Measurements from ENCODE around the gene IL17C. TPM values are rescaled to one million over a fixed set of nuclear protein-coding genes. Genes with fewer than 3 reads are reported as not detected.

IL17C gene
- polyA plus RNA-seq, 1 donor from 2014 or later: not detected

DNA sequence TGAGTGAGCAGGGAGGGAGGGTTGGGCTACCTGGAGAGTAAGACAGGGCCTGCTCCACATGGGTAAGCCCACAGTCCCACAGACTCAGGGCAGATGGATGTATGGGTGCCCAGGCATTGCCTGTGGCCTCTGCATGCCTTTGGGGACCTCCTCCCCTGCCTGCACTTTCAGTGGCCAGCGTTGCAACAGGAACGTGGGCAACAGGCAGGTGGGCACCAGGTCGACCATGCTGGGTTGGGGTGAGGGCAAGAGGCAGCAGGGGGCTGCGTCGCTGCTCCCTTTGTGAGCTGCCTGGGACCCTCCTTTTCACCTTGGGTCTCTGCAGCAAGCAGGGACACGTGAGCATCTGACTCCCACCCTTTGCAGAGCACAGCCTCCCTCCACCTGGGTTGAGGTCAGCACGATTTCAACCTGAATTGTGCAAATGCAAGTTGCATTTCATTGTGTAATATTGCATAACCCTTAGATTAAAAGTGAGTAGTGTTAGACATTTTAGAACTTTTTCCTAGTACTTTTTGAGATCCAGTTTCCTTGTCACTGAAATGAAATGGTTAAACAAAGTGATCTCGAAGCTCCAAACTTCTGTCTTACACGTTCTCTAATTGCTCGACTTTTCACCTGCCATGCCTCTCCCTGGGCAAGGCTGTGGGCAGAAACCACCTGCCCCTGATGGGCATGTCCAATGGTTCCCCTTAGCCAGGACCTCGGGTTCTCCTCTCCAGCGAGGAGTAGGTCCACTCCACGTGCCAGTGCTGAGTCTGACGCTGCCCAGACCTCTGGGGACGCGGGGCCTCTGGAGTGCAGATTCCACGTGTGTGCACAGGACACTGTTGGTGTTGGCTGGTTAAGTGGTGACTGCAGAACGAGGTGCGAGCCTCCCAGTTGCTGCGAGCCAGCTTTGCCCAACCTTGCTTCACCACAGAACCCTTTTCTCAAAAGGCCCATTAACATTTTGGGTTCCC is 32.9 kb upstream of the IL17C start:
- no peak overlapping the region for H3K4me3 ChIP-seq (ENCODE audit: low read length)
- no peaks in the 10 kb centered on the region for H3K79me2 ChIP-seq (replicated peaks; ENCODE audit: insufficient read depth, low read length)
- no peak overlapping the region for H3K4me2 ChIP-seq (ENCODE audit: low read length)
- TF ChIP-seq EP300 (conservative IDR thresholded peaks at IDR 0.05; ENCODE audit: poor library complexity, severe bottlenecking) (no peak), MXI1 (conservative IDR thresholded peaks at IDR 0.05; ENCODE audit: poor library complexity, severe bottlenecking) (no peak), POLR2AphosphoS5 (IDR thresholded peaks at IDR 0.05) (no peak), RAD21 (conservative IDR thresholded peaks at IDR 0.05) (no peak), EZH2 (IDR thresholded peaks at IDR 0.05; ENCODE audit: borderline replicate concordance, insufficient read depth, low read length, poor library complexity, severe bottlenecking) (no peak)
- TF ChIP-seq, protein P1, sequence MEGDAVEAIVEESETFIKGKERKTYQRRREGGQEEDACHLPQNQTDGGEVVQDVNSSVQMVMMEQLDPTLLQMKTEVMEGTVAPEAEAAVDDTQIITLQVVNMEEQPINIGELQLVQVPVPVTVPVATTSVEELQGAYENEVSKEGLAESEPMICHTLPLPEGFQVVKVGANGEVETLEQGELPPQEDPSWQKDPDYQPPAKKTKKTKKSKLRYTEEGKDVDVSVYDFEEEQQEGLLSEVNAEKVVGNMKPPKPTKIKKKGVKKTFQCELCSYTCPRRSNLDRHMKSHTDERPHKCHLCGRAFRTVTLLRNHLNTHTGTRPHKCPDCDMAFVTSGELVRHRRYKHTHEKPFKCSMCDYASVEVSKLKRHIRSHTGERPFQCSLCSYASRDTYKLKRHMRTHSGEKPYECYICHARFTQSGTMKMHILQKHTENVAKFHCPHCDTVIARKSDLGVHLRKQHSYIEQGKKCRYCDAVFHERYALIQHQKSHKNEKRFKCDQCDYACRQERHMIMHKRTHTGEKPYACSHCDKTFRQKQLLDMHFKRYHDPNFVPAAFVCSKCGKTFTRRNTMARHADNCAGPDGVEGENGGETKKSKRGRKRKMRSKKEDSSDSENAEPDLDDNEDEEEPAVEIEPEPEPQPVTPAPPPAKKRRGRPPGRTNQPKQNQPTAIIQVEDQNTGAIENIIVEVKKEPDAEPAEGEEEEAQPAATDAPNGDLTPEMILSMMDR (IDR thresholded peaks at IDR 0.05; ENCODE audit: poor library complexity, severe bottlenecking): no peak
- TF ChIP-seq, protein P2, sequence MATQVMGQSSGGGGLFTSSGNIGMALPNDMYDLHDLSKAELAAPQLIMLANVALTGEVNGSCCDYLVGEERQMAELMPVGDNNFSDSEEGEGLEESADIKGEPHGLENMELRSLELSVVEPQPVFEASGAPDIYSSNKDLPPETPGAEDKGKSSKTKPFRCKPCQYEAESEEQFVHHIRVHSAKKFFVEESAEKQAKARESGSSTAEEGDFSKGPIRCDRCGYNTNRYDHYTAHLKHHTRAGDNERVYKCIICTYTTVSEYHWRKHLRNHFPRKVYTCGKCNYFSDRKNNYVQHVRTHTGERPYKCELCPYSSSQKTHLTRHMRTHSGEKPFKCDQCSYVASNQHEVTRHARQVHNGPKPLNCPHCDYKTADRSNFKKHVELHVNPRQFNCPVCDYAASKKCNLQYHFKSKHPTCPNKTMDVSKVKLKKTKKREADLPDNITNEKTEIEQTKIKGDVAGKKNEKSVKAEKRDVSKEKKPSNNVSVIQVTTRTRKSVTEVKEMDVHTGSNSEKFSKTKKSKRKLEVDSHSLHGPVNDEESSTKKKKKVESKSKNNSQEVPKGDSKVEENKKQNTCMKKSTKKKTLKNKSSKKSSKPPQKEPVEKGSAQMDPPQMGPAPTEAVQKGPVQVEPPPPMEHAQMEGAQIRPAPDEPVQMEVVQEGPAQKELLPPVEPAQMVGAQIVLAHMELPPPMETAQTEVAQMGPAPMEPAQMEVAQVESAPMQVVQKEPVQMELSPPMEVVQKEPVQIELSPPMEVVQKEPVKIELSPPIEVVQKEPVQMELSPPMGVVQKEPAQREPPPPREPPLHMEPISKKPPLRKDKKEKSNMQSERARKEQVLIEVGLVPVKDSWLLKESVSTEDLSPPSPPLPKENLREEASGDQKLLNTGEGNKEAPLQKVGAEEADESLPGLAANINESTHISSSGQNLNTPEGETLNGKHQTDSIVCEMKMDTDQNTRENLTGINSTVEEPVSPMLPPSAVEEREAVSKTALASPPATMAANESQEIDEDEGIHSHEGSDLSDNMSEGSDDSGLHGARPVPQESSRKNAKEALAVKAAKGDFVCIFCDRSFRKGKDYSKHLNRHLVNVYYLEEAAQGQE (IDR thresholded peaks at IDR 0.05; ENCODE audit: borderline replicate concordance): no peak
- no peak overlapping the region for H3K27ac ChIP-seq (ENCODE audit: low read length)
- H2AFZ ChIP-seq (ENCODE audit: low read depth, low read length): no peak overlapping the region
- no peaks in the 10 kb centered on the region for H4K20me1 ChIP-seq (ENCODE audit: insufficient read depth)
- H3K9ac ChIP-seq (ENCODE audit: low read length): no peak overlapping the region
- H3K27me3 ChIP-seq (ENCODE audit: insufficient read depth, low read depth, low read length): no peaks in the 10 kb centered on the region
- H3K9me2 ChIP-seq (ENCODE audit: insufficient read depth, low read length): no peaks in the 10 kb centered on the region
- H3K36me3 ChIP-seq (ENCODE audit: insufficient read depth, low read length): no peaks in the 10 kb centered on the region
- no peaks in the 10 kb centered on the region for H3K9me3 ChIP-seq (ENCODE audit: low read length)
- no peaks in the 10 kb centered on the region for H3F3A ChIP-seq (ENCODE audit: insufficient read depth, low read length, poor library complexity, severe bottlenecking)

DNA sequence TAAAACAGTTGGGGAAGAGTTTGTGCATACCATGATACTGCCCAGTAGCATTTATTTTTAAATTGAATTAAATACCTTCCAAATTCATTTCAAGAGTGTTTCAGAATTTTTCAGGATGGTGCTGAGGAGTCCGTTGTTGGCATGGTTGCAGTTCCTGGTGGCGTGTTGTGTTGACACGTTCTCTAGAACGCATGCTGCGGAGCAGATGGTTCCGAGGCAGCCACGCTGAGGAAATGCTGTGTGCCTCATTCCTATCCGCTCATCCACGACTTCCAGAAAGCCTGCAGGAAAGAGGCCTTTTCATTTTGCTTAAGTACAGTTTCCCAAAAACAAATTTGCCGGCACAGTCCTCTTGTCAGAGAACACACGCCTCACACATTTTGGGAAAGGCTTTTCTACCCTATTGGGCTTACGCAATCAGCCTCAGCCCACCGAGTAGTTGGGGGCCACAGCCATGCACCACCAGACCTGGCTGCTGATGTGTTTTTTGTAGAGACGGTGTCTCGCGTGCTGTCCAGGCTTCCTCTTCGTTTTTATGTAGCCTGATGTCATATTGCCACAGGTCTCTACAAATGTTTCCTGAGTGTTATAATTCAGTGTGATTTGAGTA is 32.1 kb upstream of the IL17C start:
- H4K20me1 ChIP-seq (ENCODE audit: insufficient read depth): no peaks in the 10 kb centered on the region
- TF ChIP-seq TAF1 (IDR thresholded peaks at IDR 0.05; ENCODE audit: low read depth) (no peak), SMC3 (conservative IDR thresholded peaks at IDR 0.05; ENCODE audit: poor library complexity) (no peak), EP300 (conservative IDR thresholded peaks at IDR 0.05; ENCODE audit: poor library complexity, severe bottlenecking) (no peak), RAD21 (conservative IDR thresholded peaks at IDR 0.05) (no peak), EZH2 (IDR thresholded peaks at IDR 0.05; ENCODE audit: borderline replicate concordance, insufficient read depth, low read length, poor library complexity, severe bottlenecking) (no peak), MXI1 (conservative IDR thresholded peaks at IDR 0.05; ENCODE audit: poor library complexity, severe bottlenecking) (no peak), POLR2AphosphoS5 (IDR thresholded peaks at IDR 0.05) (no peak)
- TF ChIP-seq, protein P1 (IDR thresholded peaks at IDR 0.05; ENCODE audit: poor library complexity, severe bottlenecking): no peak
- TF ChIP-seq, protein P2 (IDR thresholded peaks at IDR 0.05; ENCODE audit: borderline replicate concordance): no peak
- H3K9me2 ChIP-seq (ENCODE audit: insufficient read depth, low read length): no peaks in the 10 kb centered on the region
- no peak overlapping the region for H3K9ac ChIP-seq (ENCODE audit: low read length)
- H2AFZ ChIP-seq (ENCODE audit: low read depth, low read length): no peak overlapping the region
- no peak overlapping the region for H3K27ac ChIP-seq (ENCODE audit: low read length)
- no peaks in the 10 kb centered on the region for H3K79me2 ChIP-seq (replicated peaks; ENCODE audit: insufficient read depth, low read length)
- H3K27me3 ChIP-seq (ENCODE audit: insufficient read depth, low read depth, low read length): no peaks in the 10 kb centered on the region
- no peaks in the 10 kb centered on the region for H3K9me3 ChIP-seq (ENCODE audit: low read length)
- no peak overlapping the region for H3K4me3 ChIP-seq (ENCODE audit: low read length)
- H3F3A ChIP-seq (ENCODE audit: insufficient read depth, low read length, poor library complexity, severe bottlenecking): no peaks in the 10 kb centered on the region
- no peak overlapping the region for H3K4me2 ChIP-seq (ENCODE audit: low read length)
- no peaks in the 10 kb centered on the region for H3K36me3 ChIP-seq (ENCODE audit: insufficient read depth, low read length)

All from neural cell (in vitro differentiated cells).